ENCODE data around the gene LZTS3.
"Not testable (repeated sequence)": the region's sequence is repeated elsewhere in the genome, so short reads cannot be mapped to it uniquely, and the experiment has no call there.

The LZTS3 gene

DNA sequence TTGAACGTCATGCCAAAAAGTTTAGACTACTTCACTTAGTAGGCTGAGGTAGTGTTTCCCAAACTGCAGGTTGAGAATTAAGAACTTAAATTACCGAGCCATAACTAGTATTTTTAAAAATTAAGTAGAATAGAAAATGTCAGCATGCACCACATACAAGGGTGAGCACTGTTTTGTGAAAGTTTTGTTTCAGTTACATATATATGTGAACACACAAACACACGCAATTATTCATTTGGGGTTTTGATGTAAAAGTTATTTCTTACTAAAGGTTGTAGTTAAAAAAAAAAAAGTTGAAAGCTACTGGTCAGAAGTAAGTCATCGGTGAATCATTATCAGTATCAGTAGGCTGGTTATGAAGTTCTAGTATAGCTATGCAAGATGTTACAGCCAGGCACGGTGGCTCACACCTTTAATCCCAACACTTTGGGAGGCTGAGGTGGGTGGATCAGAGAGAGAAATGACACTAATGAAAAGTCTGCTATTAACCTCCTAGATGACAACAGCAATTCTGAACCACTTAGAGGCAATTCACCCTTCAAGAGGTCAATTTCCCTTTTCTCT, 37.8 kb downstream of the LZTS3 start:
- Histone ChIP-seq H3K36me3 (ENCODE audit: insufficient read depth, low read length) (no peaks in the 10 kb centered on the region), H3K27ac (no peak overlapping the region), H3K9me3 (ENCODE audit: low read depth, low read length) (no peaks in the 10 kb centered on the region), H3K9ac (ENCODE audit: insufficient read length) (no peak overlapping the region), H3K4me3 (no peak overlapping the region)
- no peak for DNase-seq (ENCODE audit: low read depth, low spot score)
- TF ChIP-seq POLR2AphosphoS5 (IDR thresholded peaks at IDR 0.05; ENCODE audit: borderline replicate concordance, low read depth, low read length) (no peak), EZH2 (IDR thresholded peaks at IDR 0.05) (no peak), FOXP2 (optimal IDR thresholded peaks at IDR 0.05; ENCODE audit: control extremely low read depth, extremely low read length, insufficient read depth) (no peak)

DNA sequence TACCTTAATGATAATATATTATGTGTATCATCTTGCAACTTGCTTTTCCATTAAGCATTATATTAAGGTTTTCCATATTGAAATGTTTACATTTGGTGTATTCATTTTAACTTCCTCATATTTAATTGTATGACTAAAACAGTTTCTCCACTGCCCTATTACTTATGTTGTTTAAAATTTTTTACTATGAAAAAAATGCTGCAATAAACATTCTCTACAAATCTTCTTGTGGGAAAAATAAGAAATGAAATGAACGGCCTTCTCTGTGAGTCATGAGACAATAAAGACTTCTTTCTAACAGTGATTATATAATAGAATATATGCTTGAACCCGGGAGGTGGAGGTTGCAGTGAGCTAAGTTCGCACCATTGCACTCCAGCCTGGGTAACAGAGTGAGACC, 39.2 kb downstream of the LZTS3 start:
- H3K9me3 ChIP-seq (ENCODE audit: low read depth, low read length) = no peaks in the 10 kb centered on the region
- no peak overlapping the region for H3K27ac ChIP-seq
- no peak overlapping the region for H3K9ac ChIP-seq (ENCODE audit: insufficient read length)
- H3K4me3 ChIP-seq = no peak overlapping the region
- no peak for DNase-seq (ENCODE audit: low read depth, low spot score)
- TF ChIP-seq FOXP2 (optimal IDR thresholded peaks at IDR 0.05; ENCODE audit: control extremely low read depth, extremely low read length, insufficient read depth) (no peak), EZH2 (IDR thresholded peaks at IDR 0.05) (no peak), POLR2AphosphoS5 (IDR thresholded peaks at IDR 0.05; ENCODE audit: borderline replicate concordance, low read depth, low read length) (no peak)
- no peaks in the 10 kb centered on the region for H3K36me3 ChIP-seq (ENCODE audit: insufficient read depth, low read length)

DNA sequence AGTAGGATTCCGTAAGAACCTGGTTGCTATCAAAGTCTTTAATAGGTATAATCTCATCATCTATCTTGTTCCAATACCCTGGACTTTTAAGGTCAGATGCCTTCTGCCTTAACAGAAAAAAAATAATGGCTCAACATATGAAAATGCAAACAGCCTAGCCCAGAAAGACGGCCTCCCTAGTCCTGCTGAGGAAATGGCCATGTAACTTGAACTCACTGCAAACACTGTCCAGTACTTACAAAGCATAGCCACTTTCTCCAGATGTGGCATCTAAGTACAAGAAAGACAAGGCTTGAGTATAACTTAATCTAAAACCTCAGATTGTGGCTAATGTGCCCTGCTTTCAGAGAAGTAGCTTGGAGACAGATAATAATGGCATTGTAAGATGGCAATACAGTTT, 40.2 kb downstream of the LZTS3 start:
- Histone ChIP-seq H3K36me3 (ENCODE audit: insufficient read depth, low read length) (no peaks in the 10 kb centered on the region), H3K9me3 (ENCODE audit: low read depth, low read length) (no peaks in the 10 kb centered on the region), H3K27ac (no peak overlapping the region), H3K4me3 (no peak overlapping the region), H3K9ac (ENCODE audit: insufficient read length) (no peak overlapping the region)
- TF ChIP-seq EZH2 (IDR thresholded peaks at IDR 0.05) = no peak
- TF ChIP-seq POLR2AphosphoS5 (IDR thresholded peaks at IDR 0.05; ENCODE audit: borderline replicate concordance, low read depth, low read length) = no peak
- TF ChIP-seq FOXP2 (optimal IDR thresholded peaks at IDR 0.05; ENCODE audit: control extremely low read depth, extremely low read length, insufficient read depth) = no peak
- DNase-seq (ENCODE audit: low read depth, low spot score) = no peak

DNA sequence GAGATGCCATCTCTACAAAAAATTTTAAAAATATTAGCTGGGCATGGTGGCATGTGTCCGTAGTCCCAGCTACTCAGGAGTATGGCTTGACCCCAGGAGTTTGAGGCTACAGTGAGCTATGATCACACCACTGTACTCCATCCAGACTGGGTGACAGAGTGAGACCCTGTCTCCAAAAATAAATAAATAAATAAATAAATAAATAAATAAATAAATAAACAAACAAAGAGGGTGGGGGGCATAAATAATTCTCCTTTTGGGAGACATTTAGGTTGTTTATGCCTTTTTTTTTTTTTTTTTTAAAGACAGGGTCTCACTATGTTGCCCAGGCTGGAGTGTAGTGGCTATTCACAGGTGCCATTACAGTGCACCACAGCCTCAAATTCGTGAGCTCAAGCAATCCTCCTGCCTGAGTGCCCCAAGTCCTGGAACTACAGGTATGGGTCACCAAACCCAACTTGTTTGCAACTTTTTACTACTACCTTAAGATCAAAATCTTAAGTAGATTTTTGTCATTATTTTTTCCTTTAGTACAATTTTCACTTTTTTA, 43.2 kb downstream of the LZTS3 start:
- DNase-seq (ENCODE audit: low read depth, low spot score) = no peak
- TF ChIP-seq FOXP2 (optimal IDR thresholded peaks at IDR 0.05; ENCODE audit: control extremely low read depth, extremely low read length, insufficient read depth) = no peak
- TF ChIP-seq EZH2 (IDR thresholded peaks at IDR 0.05) = no peak
- no peak for TF ChIP-seq POLR2AphosphoS5 (IDR thresholded peaks at IDR 0.05; ENCODE audit: borderline replicate concordance, low read depth, low read length)

DNA sequence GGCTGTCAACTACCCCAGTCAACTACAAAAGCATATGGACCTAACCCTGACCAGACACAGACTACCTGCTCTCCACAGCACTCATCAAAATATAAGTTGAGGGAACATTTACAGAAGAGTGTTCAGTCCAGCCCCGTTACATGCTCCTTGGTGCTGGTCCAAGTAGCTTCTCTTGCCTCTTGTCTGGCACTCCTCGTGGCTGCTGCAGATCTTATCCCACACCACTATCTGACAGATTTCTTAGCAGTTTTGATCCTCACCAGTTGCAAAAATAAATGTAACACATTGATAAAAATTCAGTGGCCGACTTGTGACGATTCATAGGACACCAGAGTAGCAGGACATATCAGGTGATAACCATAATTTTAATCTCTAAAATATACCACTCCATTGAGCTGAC, 44.3 kb downstream of the LZTS3 start:
- Histone ChIP-seq H3K9me3 (ENCODE audit: low read depth, low read length) (no peaks in the 10 kb centered on the region), H3K36me3 (ENCODE audit: insufficient read depth, low read length) (no peaks in the 10 kb centered on the region), H3K4me3 (no peak overlapping the region), H3K9ac (ENCODE audit: insufficient read length) (no peak overlapping the region), H3K27ac (no peak overlapping the region)
- no peak for DNase-seq (ENCODE audit: low read depth, low spot score)
- no peak for TF ChIP-seq FOXP2 (optimal IDR thresholded peaks at IDR 0.05; ENCODE audit: control extremely low read depth, extremely low read length, insufficient read depth)
- TF ChIP-seq EZH2 (IDR thresholded peaks at IDR 0.05) = no peak
- no peak for TF ChIP-seq POLR2AphosphoS5 (IDR thresholded peaks at IDR 0.05; ENCODE audit: borderline replicate concordance, low read depth, low read length)

More for the DNA sequence above, 43.2 kb downstream of the LZTS3 start:
- Histone ChIP-seq H3K36me3 (ENCODE audit: insufficient read depth, low read length) (no peaks in the 10 kb centered on the region), H3K4me3 (no peak overlapping the region), H3K27ac (no peak overlapping the region), H3K9me3 (ENCODE audit: low read depth, low read length) (no peaks in the 10 kb centered on the region), H3K9ac (ENCODE audit: insufficient read length) (no peak overlapping the region)

DNA sequence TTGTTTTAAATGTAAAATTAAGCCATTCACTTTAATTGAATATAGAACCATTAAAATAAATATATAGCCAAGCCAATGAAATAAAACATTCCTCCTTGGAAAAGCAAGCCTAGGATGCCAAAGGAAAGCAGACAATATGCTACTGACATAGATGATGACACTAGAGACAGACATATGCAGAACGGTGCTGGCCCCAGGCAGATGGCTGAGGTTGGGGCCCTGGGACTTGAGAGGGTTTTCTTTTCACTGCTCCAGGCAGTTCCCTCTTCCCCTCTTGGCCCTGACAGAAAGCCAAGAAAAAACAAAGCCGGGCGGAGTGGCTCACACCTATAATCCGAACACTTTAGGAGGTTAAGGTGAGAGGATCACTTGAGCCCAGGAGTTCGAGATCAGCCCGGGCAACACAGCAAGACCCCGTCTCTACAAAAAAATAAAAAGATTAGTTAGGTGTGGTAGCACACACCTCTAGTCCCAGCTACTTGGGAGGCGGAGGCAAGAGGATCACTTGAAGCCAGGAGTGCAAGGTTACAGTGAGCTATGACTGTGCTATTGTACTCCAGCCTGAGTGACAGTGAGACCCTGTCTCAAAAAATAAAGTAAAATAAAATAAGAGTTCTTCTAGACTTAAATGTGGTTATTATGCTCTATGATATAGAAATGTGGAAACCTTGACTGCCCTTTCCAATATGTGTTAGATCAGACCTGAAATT, 44.9 kb downstream of the LZTS3 start:
- H3K27ac ChIP-seq = no peak overlapping the region
- H3K9me3 ChIP-seq (ENCODE audit: low read depth, low read length) = no peaks in the 10 kb centered on the region
- H3K9ac ChIP-seq (ENCODE audit: insufficient read length) = no peak overlapping the region
- no peak for DNase-seq (ENCODE audit: low read depth, low spot score)
- TF ChIP-seq EZH2 (IDR thresholded peaks at IDR 0.05) = no peak
- TF ChIP-seq POLR2AphosphoS5 (IDR thresholded peaks at IDR 0.05; ENCODE audit: borderline replicate concordance, low read depth, low read length) = no peak
- no peak for TF ChIP-seq FOXP2 (optimal IDR thresholded peaks at IDR 0.05; ENCODE audit: control extremely low read depth, extremely low read length, insufficient read depth)
- no peaks in the 10 kb centered on the region for H3K36me3 ChIP-seq (ENCODE audit: insufficient read depth, low read length)
- H3K4me3 ChIP-seq = no peak overlapping the region

DNA sequence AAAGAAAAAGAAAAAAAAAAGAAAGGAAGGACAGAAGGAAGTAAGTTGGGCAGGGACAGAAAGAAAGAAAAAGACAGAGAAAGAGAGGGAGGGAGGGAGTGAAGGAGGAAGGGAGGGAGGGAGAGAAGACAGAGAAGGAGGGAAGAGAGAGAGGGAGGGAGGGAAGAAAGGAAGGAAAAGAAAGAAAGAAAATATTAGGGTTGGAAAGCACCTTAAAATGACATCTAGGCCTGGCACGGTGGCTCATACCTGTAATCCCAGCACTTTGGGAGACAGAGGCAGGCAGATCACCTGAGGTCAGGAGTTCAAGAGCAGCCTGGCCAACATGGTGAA, 46.9 kb downstream of the LZTS3 start:
- Histone ChIP-seq H3K27ac (no peak overlapping the region), H3K9ac (ENCODE audit: insufficient read length) (no peak overlapping the region), H3K4me3 (no peak overlapping the region), H3K36me3 (ENCODE audit: insufficient read depth, low read length) (peaks cover 13% of the 10 kb centered on the region), H3K9me3 (ENCODE audit: low read depth, low read length) (no peaks in the 10 kb centered on the region)
- TF ChIP-seq FOXP2 (optimal IDR thresholded peaks at IDR 0.05; ENCODE audit: control extremely low read depth, extremely low read length, insufficient read depth) (no peak), POLR2AphosphoS5 (IDR thresholded peaks at IDR 0.05; ENCODE audit: borderline replicate concordance, low read depth, low read length) (no peak), EZH2 (IDR thresholded peaks at IDR 0.05) (no peak)
- DNase-seq (ENCODE audit: low read depth, low spot score) = no peak

DNA sequence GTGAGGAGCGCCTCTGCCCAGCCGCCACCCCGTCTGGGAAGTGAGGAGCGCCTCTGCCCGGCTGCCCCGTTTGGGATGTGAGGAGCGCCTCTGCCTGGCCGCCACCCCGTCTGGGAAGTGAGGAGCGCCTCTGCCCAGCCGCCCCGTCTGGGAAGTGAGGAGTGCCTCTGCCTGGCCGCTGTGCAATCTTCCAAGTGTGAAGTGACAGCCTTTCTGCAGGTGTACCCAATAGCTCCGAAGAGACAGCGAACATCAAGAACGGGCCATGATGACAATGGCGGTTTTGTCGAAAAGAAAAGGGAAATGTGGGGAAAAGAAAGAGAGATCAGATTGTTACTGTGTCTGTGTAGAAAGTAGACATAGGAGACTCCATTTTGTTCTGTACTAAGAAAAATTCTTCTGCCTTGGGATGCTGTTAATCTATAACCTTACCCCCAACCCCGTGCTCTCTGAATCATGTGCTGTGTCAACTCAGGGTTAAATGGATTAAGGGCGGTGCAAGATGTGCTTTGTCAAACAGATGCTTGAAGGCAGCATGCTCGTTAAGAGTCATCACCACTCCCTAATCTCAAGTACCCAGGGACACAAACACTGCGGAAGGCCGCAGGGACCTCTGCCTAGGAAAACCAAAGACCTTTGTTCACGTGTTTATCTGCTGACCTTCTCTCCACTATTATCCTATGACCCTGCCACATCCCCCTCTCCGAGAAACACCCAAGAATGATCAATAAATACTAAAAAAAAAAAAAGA, 47.4 kb downstream of the LZTS3 start:
- H3K9ac ChIP-seq (ENCODE audit: insufficient read length); H3K9me3 ChIP-seq (ENCODE audit: low read depth, low read length); H3K4me3 ChIP-seq; DNase-seq (ENCODE audit: low read depth, low spot score); H3K27ac ChIP-seq: not testable (repeated sequence)
- H3K36me3 ChIP-seq (ENCODE audit: insufficient read depth, low read length) = peaks cover 17% of the 10 kb centered on the region

DNA sequence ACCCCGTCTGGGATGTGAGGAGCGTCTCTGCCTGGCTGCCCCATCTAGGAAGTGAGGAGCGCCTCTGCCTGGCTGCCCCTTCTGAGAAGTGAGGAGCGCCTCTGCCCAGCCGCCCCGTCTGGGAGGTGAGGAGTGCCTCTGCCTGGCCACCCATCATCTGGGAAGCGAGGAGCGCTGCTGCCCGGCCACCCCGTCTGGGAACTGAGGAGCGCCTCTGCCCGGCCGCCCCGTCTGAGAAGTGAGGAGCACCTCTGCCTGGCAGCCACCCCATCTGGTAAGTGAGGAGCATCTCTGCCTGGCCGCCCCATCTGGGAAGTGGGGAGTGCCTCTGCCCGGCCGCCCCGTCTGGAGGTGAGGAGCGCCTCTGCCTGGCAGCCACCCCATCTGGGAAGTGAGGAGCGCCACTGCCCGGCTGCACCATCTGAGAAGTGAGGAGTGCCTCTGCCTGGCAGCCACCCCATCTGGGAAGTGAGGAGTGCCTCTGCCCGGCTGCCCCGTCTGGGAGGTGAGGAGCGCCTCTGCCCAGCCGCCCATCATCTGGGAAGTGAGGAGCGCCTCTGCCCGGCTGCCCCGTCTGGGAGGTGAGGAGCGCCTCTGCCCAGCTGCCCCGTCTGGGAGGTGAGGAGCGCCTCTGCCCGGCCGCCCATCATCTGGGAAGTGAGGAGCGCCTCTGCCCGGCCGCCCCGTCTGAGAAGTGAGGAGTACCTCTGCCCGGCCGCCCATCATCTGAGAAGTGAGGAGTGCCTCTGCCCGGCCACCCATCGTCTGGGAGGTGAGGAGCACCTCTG, 48.4 kb downstream of the LZTS3 start:
- H3K36me3 ChIP-seq (ENCODE audit: insufficient read depth, low read length) = peaks cover 17% of the 10 kb centered on the region
- H3K9me3 ChIP-seq (ENCODE audit: low read depth, low read length); H3K27ac ChIP-seq; H3K4me3 ChIP-seq; H3K9ac ChIP-seq (ENCODE audit: insufficient read length); DNase-seq (ENCODE audit: low read depth, low spot score): not testable (repeated sequence)

DNA sequence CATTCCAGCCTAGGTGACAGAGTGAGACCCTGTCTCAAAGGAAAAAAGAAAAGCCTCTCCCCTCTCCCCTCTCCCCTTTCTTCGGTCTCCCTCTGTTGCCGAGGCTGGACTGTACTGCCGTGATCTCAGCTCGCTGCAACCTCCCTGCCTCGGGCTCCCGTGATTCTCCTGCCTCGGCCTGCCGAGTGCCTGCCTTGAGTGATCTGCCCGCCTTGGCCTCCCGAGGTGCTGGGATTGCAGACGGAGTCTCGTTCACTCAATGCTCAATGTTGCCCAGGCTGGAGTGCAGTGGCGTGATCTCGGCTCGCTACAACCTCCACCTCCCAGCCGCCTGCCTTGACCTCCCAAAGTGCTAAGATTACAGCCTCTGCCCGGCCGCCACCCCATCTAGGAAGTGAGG, 49.2 kb downstream of the LZTS3 start:
- not testable (repeated sequence) for H3K4me3 ChIP-seq; H3K27ac ChIP-seq; H3K9me3 ChIP-seq (ENCODE audit: low read depth, low read length); H3K9ac ChIP-seq (ENCODE audit: insufficient read length); DNase-seq (ENCODE audit: low read depth, low spot score)
- peaks cover 17% of the 10 kb centered on the region for H3K36me3 ChIP-seq (ENCODE audit: insufficient read depth, low read length)

All from SK-N-MC (cell line).